ENCODE results near the gene NCF2.
A peak's percentile ranks its signal among the peaks of the same experiment; 100 is the strongest.

The NCF2 gene

DNA sequence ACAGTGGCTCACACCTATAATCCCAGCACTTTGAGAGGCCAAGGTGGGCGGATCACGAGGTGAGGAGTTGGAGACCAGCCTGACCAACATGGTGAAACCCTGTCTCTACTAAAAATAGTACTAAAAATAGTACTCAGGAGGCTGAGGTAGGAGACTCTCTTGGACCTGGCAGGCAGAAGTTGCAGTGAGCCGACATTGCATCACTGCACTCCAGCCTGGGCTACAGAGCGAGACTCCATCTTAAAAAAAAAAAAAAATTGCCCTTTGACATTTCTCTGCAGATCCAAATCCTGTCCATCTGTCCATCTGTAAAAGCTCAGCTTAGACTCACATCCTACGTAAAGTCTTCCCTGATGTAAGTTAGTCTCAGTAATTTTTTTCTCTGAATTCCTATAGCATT, 6.2 kb upstream of the NCF2 start:
- no peak overlapping the region for H3K4me3 ChIP-seq (ENCODE audit: low read depth, low read length)
- DNase-seq (ENCODE audit: low read depth), result no peak
- TF ChIP-seq MYC (IDR thresholded peaks at IDR 0.05; ENCODE audit: low read depth, low read length) (no peak), POLR2A (IDR thresholded peaks at IDR 0.05; ENCODE audit: extremely low read depth, insufficient read length) (no peak)
- TF ChIP-seq, protein P1, sequence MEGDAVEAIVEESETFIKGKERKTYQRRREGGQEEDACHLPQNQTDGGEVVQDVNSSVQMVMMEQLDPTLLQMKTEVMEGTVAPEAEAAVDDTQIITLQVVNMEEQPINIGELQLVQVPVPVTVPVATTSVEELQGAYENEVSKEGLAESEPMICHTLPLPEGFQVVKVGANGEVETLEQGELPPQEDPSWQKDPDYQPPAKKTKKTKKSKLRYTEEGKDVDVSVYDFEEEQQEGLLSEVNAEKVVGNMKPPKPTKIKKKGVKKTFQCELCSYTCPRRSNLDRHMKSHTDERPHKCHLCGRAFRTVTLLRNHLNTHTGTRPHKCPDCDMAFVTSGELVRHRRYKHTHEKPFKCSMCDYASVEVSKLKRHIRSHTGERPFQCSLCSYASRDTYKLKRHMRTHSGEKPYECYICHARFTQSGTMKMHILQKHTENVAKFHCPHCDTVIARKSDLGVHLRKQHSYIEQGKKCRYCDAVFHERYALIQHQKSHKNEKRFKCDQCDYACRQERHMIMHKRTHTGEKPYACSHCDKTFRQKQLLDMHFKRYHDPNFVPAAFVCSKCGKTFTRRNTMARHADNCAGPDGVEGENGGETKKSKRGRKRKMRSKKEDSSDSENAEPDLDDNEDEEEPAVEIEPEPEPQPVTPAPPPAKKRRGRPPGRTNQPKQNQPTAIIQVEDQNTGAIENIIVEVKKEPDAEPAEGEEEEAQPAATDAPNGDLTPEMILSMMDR (IDR thresholded peaks at IDR 0.05; ENCODE audit: low read depth, low read length), result no peak
- TF ChIP-seq, protein P2, sequence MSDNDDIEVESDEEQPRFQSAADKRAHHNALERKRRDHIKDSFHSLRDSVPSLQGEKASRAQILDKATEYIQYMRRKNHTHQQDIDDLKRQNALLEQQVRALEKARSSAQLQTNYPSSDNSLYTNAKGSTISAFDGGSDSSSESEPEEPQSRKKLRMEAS (IDR thresholded peaks at IDR 0.05; ENCODE audit: low read depth, low read length), result no peak

DNA sequence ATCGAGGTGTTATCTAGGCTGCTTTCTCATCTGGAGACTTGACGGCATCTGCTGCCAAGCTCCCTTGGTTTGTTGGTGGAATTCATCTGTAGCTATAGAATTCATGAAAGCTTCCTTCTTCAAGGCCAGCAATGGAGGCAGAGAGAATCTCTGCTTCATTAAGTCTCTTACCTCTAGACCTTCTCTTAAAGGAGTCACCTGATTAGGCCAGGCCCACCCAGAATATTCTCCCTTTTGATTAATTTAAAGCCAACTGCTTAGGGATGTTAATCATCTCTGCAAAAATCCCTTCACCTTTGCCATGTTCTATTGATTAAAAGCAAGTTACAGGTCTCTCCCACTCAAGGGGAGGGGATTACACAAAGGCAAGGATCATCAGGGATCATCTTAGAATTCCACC, 5.3 kb upstream of the NCF2 start:
- no peak overlapping the region for H3K4me3 ChIP-seq (ENCODE audit: low read depth, low read length)
- TF ChIP-seq, protein P2 (IDR thresholded peaks at IDR 0.05; ENCODE audit: low read depth, low read length), result no peak
- no peak for DNase-seq (ENCODE audit: low read depth)

DNA sequence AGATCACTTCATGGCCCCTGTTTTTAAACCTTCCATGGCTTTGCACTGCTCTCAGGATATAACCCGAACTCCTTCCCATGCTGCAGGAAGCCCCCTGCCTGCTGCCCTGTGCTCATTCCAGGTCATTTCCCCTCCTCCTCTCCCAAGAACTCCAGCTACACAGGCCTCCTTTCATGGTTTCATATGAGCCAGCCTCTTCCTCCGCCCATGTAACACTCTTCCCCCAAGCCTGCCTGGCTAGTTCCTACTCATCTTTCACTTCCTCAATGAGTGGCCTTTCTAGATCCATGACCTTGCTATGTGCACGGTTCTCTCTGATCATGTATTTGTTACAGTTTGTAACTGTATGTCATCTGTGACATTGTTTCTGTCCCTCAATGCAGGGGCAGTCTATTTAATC, 3.1 kb upstream of the NCF2 start:
- H3K4me3 ChIP-seq (ENCODE audit: low read depth, low read length), result no peak overlapping the region
- TF ChIP-seq, protein P1 (IDR thresholded peaks at IDR 0.05; ENCODE audit: low read depth, low read length), result no peak
- TF ChIP-seq, protein P2 (IDR thresholded peaks at IDR 0.05; ENCODE audit: low read depth, low read length), result no peak
- TF ChIP-seq MYC (IDR thresholded peaks at IDR 0.05; ENCODE audit: low read depth, low read length) (no peak), POLR2A (IDR thresholded peaks at IDR 0.05; ENCODE audit: extremely low read depth, insufficient read length) (no peak)
- peak; percentile 51 for DNase-seq (ENCODE audit: low read depth)

DNA sequence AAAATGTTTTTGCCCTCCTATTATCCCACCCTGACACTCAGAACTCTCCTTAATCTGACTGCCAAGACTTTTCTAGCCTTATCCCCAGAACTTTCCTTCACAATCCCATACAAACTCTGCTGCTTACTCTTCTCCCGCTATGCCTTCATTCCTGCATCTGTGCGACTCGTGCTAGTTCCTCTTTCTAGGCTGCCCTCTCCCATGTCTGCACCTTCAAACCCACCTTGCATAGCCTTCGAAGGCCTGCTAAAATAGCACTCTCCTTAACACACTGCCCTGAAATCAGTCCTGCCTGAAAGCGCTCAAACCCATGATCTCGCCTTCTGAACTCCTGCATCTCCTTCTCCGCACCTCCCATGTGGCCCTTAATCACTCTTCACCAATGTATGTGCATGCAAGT, 2.5 kb upstream of the NCF2 start:
- no peak overlapping the region for H3K4me3 ChIP-seq (ENCODE audit: low read depth, low read length)
- TF ChIP-seq, protein P2 (IDR thresholded peaks at IDR 0.05; ENCODE audit: low read depth, low read length), result no peak
- TF ChIP-seq POLR2A (IDR thresholded peaks at IDR 0.05; ENCODE audit: extremely low read depth, insufficient read length) (no peak), MYC (IDR thresholded peaks at IDR 0.05; ENCODE audit: low read depth, low read length) (no peak)
- TF ChIP-seq, protein P1 (IDR thresholded peaks at IDR 0.05; ENCODE audit: low read depth, low read length), result no peak
- DNase-seq (ENCODE audit: low read depth), result no peak

DNA sequence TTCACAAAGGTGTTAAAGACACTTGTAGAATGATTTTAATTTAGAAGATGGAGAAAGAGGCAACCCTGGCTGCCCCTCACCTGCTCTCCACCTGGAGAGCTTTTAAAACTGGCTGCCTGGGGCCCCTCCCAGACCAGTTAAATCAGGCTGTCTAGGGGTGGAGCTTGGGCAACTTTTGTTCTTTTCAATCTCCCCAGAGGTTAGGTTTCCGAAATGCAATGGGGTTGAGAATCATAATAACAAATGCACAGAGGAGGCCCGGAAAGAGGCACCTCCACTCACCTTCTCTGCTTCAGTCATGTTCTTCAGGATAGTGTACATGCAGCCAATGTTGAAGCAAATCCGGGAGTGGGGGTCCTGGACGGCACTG, 400 bp downstream of the NCF2 start:
- H3K4me3 ChIP-seq (ENCODE audit: low read depth, low read length), result no peak overlapping the region
- DNase-seq (ENCODE audit: low read depth), result no peak
- TF ChIP-seq, protein P2 (IDR thresholded peaks at IDR 0.05; ENCODE audit: low read depth, low read length), result no peak
- no peak for TF ChIP-seq MYC (IDR thresholded peaks at IDR 0.05; ENCODE audit: low read depth, low read length)
- TF ChIP-seq, protein P1 (IDR thresholded peaks at IDR 0.05; ENCODE audit: low read depth, low read length), result no peak
- no peak for TF ChIP-seq POLR2A (IDR thresholded peaks at IDR 0.05; ENCODE audit: extremely low read depth, insufficient read length)

DNA sequence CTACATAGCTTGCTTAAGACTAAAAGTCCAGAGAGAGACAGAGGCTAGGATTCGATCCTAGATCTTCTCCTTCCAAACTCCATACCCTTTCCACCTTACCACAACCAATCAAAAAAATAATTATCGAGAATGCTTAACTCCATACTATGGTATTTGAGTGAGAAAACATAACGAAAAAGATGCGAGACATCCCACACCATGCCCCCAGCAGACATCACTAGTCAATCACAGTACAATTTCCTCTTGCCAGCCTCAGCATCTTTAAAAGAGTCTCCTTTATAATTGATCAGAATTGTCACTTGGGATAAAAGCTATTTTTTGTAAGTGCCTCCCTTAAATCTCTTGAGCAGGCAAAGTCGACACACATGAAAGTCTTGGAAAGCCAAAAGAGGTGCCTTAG, 875 bp downstream of the NCF2 start:
- DNase-seq (ENCODE audit: low read depth), result no peak
- TF ChIP-seq, protein P2 (IDR thresholded peaks at IDR 0.05; ENCODE audit: low read depth, low read length), result no peak
- TF ChIP-seq MYC (IDR thresholded peaks at IDR 0.05; ENCODE audit: low read depth, low read length) (no peak), POLR2A (IDR thresholded peaks at IDR 0.05; ENCODE audit: extremely low read depth, insufficient read length) (no peak)
- no peak overlapping the region for H3K4me3 ChIP-seq (ENCODE audit: low read depth, low read length)

DNA sequence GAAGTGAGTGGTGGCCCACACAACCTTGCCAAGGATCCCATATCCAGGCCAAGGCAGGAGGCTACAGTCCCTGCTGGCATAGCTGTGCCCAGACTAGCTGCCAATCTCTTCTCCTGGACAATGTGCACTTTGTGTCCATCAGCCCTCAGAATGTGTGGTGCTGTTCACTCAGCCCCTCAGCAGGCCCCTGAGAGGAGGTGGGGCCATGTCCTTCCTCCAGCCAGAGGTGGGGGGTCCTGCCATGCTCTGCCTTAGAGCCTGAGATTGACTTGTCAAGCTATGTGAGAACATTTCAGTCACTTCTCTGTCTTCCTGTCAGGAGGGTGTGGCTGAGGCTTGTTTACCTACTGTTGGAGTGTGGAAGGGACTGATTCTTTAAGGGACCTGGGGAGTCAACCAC, 1.4 kb downstream of the NCF2 start:
- no peak for DNase-seq (ENCODE audit: low read depth)
- TF ChIP-seq, protein P2 (IDR thresholded peaks at IDR 0.05; ENCODE audit: low read depth, low read length), result no peak
- H3K4me3 ChIP-seq (ENCODE audit: low read depth, low read length), result no peak overlapping the region

Measured in NB4 (cell line).